ENCODE results near the gene KIF20B. TPM values are rescaled to one million over a fixed set of nuclear protein-coding genes. Genes with fewer than 3 reads are reported as not detected.

Gene KIF20B
- total RNA-seq, 4 donors from 2014 or later, result 4.9 to 16.5 (median 6.5) TPM

DNA sequence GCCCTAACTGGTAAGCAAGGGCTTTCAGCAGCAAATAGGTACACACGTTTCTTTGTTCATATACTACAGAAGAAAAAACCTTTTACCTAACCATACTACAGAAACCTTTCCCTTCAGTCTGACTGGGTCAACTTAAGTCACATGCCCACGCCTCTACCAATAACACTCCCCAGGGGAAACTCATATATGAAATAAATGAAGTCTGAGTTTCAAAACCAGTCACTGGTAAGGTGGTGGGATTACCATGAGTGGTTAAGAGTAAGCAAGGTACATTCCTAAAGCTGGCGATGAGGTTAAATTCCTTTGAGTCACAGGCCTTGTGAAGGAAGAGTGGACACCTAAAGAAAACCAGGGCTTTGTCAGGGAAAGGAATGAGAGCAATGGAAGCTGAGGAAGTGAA is 21.4 kb upstream of the KIF20B start:
- H3K27me3 ChIP-seq, result no peaks in the 10 kb centered on the region
- TF ChIP-seq POLR2A (IDR thresholded peaks at IDR 0.05), result no peak
- TF ChIP-seq, protein P1, sequence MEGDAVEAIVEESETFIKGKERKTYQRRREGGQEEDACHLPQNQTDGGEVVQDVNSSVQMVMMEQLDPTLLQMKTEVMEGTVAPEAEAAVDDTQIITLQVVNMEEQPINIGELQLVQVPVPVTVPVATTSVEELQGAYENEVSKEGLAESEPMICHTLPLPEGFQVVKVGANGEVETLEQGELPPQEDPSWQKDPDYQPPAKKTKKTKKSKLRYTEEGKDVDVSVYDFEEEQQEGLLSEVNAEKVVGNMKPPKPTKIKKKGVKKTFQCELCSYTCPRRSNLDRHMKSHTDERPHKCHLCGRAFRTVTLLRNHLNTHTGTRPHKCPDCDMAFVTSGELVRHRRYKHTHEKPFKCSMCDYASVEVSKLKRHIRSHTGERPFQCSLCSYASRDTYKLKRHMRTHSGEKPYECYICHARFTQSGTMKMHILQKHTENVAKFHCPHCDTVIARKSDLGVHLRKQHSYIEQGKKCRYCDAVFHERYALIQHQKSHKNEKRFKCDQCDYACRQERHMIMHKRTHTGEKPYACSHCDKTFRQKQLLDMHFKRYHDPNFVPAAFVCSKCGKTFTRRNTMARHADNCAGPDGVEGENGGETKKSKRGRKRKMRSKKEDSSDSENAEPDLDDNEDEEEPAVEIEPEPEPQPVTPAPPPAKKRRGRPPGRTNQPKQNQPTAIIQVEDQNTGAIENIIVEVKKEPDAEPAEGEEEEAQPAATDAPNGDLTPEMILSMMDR (IDR thresholded peaks at IDR 0.05), result no peak
- no peak overlapping the region for H3K27ac ChIP-seq
- no peaks in the 10 kb centered on the region for H3K36me3 ChIP-seq
- no peak for DNase-seq
- no peak overlapping the region for H3K4me3 ChIP-seq
- no peaks in the 10 kb centered on the region for H3K4me1 ChIP-seq
- no peaks in the 10 kb centered on the region for H3K9me3 ChIP-seq

DNA sequence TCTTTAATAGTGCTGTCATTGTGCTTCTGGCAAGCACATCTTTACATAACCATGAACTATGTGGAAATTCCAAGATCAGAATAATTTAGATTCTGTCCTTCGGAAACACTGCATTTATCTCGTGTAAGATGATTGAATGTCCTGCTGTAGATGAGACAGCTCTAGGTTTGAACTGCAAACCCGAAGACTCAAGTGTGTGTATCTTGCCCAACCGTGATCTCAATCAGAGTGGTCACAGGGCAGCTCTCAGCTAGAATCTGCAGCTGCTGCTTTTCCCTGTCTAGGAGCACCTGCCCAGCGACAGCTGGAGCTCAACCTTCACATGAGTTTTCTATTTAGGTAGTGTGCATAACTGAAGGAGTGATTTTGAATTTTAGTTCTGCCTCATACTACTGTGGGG is 17.5 kb upstream of the KIF20B start:
- H3K27me3 ChIP-seq, result no peaks in the 10 kb centered on the region
- H3K36me3 ChIP-seq, result no peaks in the 10 kb centered on the region
- H3K9me3 ChIP-seq, result no peaks in the 10 kb centered on the region
- no peak for DNase-seq
- H3K4me3 ChIP-seq, result no peak overlapping the region
- no peaks in the 10 kb centered on the region for H3K4me1 ChIP-seq
- TF ChIP-seq, protein P1 (IDR thresholded peaks at IDR 0.05), result no peak
- no peak for TF ChIP-seq POLR2A (IDR thresholded peaks at IDR 0.05)
- H3K27ac ChIP-seq, result no peak overlapping the region

DNA sequence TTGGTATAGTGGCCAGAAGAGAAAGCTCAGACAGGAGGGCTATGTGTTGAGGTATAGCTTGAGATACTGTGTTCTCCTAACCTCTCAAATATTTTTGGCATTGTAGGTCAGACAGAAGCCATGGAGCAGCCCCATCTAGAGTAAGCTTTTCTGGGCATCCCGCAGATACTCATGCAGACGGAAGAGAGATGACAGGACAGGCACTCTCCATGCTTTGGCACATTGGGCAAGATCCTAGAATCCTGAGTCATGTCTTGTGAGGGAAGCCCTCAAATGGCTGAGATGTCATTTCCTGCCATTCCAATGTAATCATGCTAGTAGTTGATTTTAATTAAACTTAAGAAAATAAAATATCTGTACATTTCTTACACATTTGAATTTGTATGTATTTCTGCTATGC is 16.8 kb upstream of the KIF20B start:
- no peaks in the 10 kb centered on the region for H3K27me3 ChIP-seq

DNA sequence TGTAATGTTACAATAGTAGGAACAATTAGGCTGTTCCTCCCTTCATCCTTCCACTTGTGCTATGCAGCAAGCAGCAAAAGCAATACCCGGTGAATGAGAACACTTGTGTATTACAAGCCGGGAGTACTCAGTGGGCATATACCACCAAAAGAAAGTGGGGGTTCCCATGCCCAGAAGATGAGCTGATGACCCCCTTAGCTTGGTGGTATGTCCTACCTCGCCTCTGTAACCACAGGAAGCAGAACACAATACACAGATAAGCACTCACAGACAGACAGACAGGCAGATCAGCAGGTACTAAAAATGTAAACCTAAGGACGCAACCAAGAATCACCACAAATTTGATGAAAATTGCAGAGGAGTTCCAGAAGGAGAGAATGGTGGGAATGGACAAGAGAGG is 15.5 kb upstream of the KIF20B start:
- Histone ChIP-seq H3K4me1 (no peaks in the 10 kb centered on the region), H3K36me3 (no peaks in the 10 kb centered on the region), H3K27ac (no peak overlapping the region), H3K4me3 (no peak overlapping the region), H3K27me3 (no peaks in the 10 kb centered on the region), H3K9me3 (no peaks in the 10 kb centered on the region)
- no peak for TF ChIP-seq POLR2A (IDR thresholded peaks at IDR 0.05)
- TF ChIP-seq, protein P1 (IDR thresholded peaks at IDR 0.05), result no peak
- DNase-seq, result no peak

More for the DNA sequence above, 16.8 kb upstream of the KIF20B start:
- H3K27ac ChIP-seq, result no peak overlapping the region
- H3K4me1 ChIP-seq, result no peaks in the 10 kb centered on the region
- H3K36me3 ChIP-seq, result no peaks in the 10 kb centered on the region
- no peak overlapping the region for H3K4me3 ChIP-seq
- DNase-seq, result no peak
- H3K9me3 ChIP-seq, result no peaks in the 10 kb centered on the region
- no peak for TF ChIP-seq POLR2A (IDR thresholded peaks at IDR 0.05)
- TF ChIP-seq, protein P1 (IDR thresholded peaks at IDR 0.05), result no peak

DNA sequence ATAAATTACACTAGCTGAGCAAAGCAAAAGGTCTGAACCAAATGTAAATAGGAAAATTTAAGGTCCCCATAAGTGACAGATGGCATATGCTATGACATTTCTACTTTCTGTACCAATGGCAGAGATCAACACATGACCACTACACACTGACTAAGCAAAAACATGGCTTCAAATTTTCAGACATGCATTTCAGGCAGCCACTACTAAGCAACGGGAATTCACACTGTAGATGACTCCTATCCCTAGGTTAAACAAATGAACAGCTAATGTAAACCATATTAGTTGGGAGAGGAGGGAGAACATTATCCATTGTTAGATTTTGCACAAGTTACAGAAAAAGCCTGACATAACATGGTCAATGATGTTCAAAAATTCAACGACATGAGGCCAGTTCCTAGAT is 11.4 kb upstream of the KIF20B start:
- no peak overlapping the region for H3K27ac ChIP-seq
- H3K36me3 ChIP-seq, result no peaks in the 10 kb centered on the region
- no peak overlapping the region for H3K4me3 ChIP-seq
- TF ChIP-seq POLR2A (IDR thresholded peaks at IDR 0.05), result no peak
- TF ChIP-seq, protein P1 (IDR thresholded peaks at IDR 0.05), result no peak
- H3K9me3 ChIP-seq, result no peaks in the 10 kb centered on the region
- no peaks in the 10 kb centered on the region for H3K27me3 ChIP-seq
- DNase-seq, result no peak
- no peaks in the 10 kb centered on the region for H3K4me1 ChIP-seq

DNA sequence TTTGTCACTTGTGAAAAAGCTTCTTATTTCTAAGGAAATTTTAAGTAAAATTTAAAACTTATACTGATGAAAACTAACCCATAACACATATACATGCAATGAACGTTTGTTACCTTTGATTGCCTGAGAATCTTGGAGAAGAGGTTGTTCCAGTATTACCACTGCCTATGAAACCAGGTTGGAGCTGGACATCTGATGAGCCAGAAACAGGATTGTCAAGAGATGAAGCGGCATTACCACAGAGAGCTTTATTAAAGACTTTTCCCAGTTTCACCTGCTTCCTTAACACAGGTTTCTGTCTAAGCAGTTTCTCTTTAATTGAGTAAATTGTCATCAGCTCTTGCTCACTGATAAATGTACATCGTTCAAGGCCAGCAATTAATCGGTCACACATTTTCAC is 9.0 kb upstream of the KIF20B start:
- Histone ChIP-seq H3K4me1 (no peaks in the 10 kb centered on the region), H3K27me3 (no peaks in the 10 kb centered on the region), H3K36me3 (no peaks in the 10 kb centered on the region), H3K9me3 (no peaks in the 10 kb centered on the region), H3K27ac (no peak overlapping the region), H3K4me3 (no peak overlapping the region)
- no peak for DNase-seq
- TF ChIP-seq, protein P1 (IDR thresholded peaks at IDR 0.05), result no peak
- TF ChIP-seq POLR2A (IDR thresholded peaks at IDR 0.05), result no peak

Measured in Peyer's patch (tissue), 4 donors.